HG02973 (cell line): ENCODE data around the gene DNAH2.

Experiments
- ATAC-seq: cut with Tn5 transposase; IDR thresholded peaks from one replicate; pipeline ENCODE4 v1.9.1; 2021; ENCODE audit warnings: moderate library complexity; ENCODE audit not compliant: unreplicated experiment

Gene DNAH2

DNA sequence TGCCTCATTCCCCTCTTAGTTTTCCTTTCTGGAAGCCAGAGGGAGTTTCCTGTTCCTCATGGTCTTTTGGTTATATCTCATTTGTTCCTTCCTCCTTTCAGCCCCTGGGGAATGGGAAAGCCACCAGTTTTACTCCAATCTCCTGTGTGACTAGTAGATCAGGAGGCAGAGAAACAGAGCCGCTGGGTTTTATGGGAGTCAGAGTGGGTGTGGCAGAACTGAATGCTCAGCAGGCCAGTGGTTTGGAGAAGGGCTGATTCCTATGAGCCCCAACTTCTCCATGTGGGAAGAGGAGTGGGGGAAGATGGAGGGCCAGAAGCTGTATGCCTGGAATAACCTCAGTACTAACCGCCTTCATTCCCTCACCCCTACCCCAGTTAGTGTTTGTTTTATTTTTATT lies 4.1 kb downstream of the DNAH2 start:
- ATAC-seq = no peak

GRCh38 chr17:7727886-7728285 lies 10.3 kb downstream of the DNAH2 start:
- no peak for ATAC-seq

DNA sequence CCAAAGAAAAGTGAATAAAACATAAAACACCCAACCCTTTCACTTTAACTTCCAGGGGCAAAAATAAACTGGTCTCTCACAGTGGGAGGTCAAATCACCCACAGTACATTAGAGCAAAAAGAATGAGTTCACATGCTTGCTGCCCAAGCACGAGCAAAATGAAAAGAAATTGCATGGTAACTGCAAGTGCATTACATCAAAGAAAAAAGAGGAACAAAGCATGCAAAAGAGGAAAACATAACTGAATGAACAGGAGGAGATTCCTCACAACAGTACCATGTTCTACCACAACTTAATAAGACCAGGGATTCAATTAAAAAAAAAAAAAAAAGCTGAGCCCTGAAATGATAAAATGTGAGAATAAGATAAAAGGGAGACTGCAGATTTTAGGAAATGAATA lies 12.3 kb downstream of the DNAH2 start:
- ATAC-seq = no peak

- ATAC-seq = no peak
These were observed 15.5 kb downstream of the DNAH2 start for GRCh38 chr17:7732981-7733539.

DNA sequence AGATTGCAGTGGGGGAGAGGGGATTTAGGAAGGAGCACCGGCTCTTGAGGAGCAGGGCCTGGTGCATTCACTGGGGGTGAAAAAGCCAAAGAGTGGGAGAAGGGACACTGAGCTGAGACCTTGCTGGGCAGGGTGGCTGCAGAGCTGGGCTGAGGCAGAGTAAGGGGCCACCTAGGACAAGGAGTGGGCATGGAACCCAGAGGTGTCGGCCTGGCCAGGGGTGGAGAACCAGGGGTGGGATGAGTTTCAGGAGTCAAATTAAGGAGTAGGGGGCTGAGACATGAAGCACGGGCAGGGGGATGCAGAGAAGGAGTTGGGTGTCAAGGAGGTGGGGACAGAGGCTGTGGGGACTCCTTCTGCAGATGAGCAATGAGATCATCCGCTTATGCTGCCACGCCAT lies 20.1 kb downstream of the DNAH2 start:
- ATAC-seq = no peak

DNA sequence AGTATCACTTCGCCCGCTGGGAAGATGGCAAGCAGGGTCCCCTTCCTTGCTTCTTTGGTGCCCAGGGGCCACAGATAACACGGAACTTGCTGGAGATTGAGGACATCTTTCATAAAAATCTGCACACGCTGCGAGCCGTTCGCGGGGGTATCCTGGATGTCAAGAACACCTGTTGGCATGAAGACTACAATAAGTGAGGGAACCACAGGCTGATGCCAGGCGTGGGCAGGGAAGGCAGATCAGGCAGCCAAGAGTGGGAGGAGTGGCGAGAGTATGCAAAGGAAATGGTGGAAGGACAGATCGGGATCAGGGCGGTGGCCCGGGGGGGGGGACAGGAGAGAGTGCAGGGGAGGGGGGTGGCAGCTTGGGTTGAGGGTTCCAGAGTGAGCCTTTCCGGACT lies 22.2 kb downstream of the DNAH2 start:
- ATAC-seq = no peak

DNA sequence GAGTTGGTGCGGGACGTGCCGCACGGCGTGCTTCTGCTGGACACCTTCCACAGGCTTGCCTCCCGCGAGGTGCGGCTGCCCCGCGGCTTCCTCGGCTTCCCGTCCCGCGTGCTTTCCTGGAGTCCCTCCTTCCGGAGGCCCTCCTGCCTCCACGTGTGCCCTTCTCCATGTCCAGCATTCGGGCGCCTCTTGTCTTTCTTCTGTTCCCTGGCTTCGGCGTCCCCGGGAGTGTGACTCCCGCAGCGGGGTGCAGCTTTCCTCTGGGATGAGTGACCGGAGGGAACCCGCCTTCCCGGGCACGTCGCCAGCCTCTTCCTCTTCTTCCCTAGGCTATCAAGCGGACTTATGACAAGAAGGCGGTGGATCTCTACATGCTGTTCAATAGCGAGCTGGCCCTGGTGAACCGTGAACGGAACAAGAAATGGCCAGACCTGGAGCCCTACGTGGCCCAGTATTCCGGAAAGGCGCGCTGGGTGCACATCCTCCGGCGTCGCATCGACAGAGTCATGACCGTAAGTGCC lies 23.0 kb downstream of the DNAH2 start:
- no peak for ATAC-seq

- no peak for ATAC-seq
These were observed 25.2 kb downstream of the DNAH2 start for GRCh38 chr17:7742729-7743128.

DNA sequence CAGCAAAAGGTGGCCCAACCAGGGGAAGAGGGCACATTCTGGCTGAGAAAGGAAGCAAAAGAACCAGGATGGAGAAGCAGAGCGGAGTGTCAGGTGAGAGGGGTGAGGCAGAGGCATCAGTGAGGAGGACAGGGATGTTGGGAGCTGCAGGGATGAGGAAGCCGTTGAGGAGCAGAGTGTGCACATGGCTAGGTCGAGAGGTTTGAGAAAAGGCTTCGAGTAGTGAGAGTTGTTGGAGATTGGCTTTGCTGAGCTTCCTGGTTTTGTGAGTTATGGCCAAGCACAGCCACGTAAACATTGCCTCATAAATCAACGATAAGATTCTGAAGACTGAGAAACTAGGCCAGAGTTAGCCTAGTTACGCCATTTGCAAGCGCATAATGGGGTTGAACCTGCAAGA lies 26.9 kb downstream of the DNAH2 start:
- no peak for ATAC-seq

GRCh38 chr17:7745748-7746470 lies 28.4 kb downstream of the DNAH2 start:
- ATAC-seq = no peak

- ATAC-seq = no peak
These were observed 30.1 kb downstream of the DNAH2 start for GRCh38 chr17:7747635-7748071.

DNA sequence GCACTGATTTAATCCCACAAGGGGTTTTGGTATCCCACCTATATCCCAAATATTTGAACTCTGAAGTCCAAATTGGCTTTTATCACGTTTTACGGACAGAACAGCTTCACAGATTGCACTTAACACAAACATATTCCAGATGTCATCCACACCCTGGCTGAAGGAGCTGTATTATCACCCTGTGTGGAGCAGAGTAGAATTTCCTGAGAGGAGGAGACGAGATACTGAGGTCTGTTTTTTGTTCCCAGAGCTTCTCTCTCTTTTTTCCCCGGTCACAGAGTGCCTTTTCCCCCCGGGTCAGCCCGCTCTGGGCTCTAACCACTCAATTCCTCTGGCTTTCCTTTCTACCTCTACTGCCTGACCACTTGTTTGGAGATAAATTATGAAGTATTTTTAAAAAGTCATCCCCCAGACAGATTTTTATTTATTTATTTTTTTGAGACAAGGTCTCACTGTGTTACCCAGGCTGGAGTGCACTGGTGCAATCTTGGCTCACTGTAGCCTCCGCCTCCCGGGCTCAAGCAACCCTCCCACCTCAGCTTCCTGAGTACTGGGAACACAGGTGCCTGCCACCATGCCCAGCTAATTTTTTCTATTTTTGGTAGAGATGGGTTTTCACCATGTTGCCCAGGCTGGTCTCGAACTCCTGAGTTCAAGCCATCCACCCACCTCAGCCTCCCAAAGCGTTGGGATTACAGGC lies 30.7 kb downstream of the DNAH2 start:
- ATAC-seq = no peak

- no peak for ATAC-seq
These were observed 32.8 kb downstream of the DNAH2 start for GRCh38 chr17:7750321-7750821.

DNA sequence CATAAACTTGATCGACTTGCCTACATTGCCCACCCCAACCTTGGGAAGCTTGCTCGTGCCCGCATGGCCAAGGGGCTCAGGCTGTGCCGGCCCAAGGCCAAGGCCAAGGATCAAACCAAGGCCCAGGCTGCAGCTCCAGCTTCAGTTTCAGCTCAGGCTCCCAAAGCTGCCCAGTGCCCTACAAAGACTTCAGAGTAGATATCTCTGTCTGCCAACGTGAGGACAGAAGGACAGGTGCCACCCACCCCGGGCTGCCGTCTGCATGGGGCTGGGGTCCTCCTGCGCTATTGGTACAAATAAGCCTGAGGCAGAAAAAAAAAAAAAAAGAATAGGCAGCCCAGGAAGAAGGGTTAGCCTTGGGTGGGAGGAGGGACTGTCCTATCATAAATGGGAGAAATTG lies 37.1 kb downstream of the DNAH2 start:
- ATAC-seq = no peak

- no peak for ATAC-seq
These were observed 37.7 kb downstream of the DNAH2 start for GRCh38 chr17:7755095-7755890.

GRCh38 chr17:7756968-7757367 lies 39.4 kb downstream of the DNAH2 start:
- ATAC-seq = no peak

DNA sequence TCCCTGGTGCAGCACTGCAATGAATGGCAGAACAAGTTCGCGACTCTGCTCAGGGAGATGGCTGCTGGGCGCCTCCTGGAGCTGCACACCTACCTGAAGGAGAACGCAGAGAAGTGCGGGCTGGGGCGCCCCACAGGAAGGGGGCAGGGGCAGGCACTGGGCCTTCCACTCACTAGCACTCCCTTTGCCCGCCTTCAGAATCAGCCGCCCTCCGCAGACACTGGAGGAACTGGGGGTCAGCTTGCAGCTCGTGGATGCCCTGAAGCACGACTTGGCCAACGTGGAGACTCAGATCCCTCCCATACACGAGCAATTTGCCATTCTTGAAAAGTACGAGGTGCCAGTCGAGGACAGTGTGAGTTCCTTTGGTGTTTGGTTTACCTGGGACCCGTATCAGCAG lies 46.4 kb downstream of the DNAH2 start:
- no peak for ATAC-seq

GRCh38 chr17:7767004-7767403 lies 49.5 kb downstream of the DNAH2 start:
- ATAC-seq = no peak

DNA sequence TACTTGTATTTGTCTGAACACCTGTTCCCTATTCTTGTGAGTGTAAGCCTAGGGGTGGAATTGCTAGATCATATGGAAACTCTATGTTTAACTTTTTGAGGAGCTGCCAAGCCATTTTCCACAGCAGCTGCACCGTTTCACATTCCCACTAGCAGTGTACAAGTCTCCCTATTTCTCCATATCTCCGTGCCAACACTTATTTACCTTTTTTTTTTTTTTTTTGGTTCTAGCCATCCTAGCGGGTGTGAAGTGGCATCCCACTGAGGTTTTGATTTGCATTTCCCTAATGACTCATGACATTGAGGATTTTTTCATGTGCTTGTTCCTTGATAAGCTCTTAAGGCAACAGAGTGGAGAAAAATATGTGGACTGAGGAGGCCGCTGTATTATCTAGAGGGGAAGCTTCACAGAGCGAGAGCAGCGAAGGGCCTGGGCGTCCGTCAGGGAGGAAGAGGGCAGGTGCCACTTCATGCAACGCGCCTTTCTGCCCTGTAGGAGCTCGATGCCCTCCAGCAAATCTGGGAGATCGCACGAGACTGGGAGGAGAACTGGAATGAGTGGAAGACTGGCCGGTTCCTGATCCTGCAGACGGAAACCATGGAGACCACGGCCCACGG lies 50.0 kb downstream of the DNAH2 start:
- ATAC-seq = no peak

DNA sequence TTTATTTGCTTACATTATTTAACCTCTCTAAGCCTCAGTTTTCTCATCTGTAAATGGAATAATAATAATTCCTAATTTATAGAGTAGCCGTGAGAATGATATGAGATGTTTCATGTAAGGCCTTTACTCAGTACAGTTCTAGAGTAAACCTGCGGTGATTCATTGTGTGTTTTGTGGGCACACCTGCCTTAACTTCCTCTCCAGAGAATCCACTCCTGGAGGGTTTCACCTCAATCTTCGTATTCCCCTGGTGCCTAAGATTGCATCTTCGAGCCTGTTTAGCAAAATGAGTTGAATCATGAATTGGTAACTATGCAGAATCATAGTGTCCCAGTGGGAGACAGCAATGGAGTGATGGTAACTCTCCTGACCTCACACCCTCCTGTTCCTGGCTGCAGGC lies 52.3 kb downstream of the DNAH2 start:
- ATAC-seq = no peak

- ATAC-seq = no peak
These were observed 56.5 kb downstream of the DNAH2 start for GRCh38 chr17:7774055-7774521.
